NCI-H1105 treated with DMSO at 0.1 percent for 48 hours (cell line): ENCODE data around the gene OR1A1.
"Not testable (repeated sequence)": the region's sequence is repeated elsewhere in the genome, so short reads cannot be mapped to it uniquely, and the experiment has no call there.

Experiments
- DNase-seq: peaks from one replicate; lab custom pipeline; 2025; lab: John Stamatoyannopoulos, UW

The OR1A1 gene

GRCh38 chr17:3207367-3207766, at the start of gene OR1A1:
Gene OR1A1 (plus strand): TSS chr17:3207667. CDS start chr17:3215621, 7,954 bp downstream.
- DNase-seq, result no peak

DNA sequence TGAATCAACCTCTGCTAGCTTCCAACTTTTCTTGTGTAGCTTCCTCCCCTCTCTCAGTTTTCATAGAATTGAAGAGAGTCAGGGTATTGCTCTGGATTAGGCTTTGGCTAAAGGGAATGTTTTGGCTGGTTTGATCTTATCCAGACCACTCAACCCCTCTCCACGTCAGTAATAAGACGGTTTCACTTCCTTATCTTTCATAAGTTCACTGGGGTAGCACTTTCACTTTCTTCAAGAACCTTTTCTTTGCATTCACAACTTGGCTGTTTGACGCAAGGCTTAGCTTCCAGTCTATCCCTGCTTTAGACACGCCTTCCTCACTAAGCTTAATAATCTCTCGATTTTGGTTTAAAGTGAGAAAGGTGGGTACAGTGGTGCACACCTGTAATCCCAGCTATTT, 39.9 kb upstream of the OR1A1 start:
- no peak for DNase-seq

GRCh38 chr17:3189961-3190360, 17.5 kb upstream of the OR1A1 start:
- DNase-seq, result no peak

- DNase-seq, result no peak
These were observed 10.2 kb upstream of the OR1A1 start, which contains the start of gene OR1A2 for GRCh38 chr17:3197219-3197618. Gene OR1A2 (plus strand): TSS chr17:3197519. CDS start chr17:3197519, 0 bp downstream.

- DNase-seq, result no peak
These were observed 1.0 kb downstream of the OR1A1 start for GRCh38 chr17:3208484-3208883.

GRCh38 chr17:3213001-3213400, 5.5 kb downstream of the OR1A1 start:
- no peak for DNase-seq

- no peak for DNase-seq
These were observed 6.1 kb downstream of the OR1A1 start for GRCh38 chr17:3213587-3213986.

DNA sequence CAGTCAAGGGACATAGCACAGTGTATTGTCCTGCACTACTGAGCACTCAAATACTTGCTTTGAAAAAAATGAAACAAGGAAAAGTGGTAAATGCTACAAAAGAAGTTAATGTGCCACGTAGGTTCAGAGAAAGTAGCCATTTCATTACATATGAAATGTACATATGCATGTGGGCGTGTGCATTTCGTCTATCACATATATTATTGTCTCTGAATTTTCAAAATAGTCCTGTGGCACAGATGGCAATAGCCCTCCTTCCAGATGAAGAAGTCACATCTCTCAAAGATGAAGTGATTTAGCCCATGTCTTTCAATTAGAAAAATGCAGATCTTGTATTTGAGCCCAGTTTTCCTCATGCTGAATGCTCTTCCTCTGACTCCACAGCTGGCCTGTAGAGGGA, 12.5 kb downstream of the OR1A1 start:
- DNase-seq, result not testable (repeated sequence)

GRCh38 chr17:3221850-3222249, 14.4 kb downstream of the OR1A1 start:
- no peak for DNase-seq

GRCh38 chr17:3222505-3222904, 15.0 kb downstream of the OR1A1 start:
- DNase-seq, result no peak

- not testable (repeated sequence) for DNase-seq
These were observed 17.4 kb downstream of the OR1A1 start for GRCh38 chr17:3224721-3225352.

DNA sequence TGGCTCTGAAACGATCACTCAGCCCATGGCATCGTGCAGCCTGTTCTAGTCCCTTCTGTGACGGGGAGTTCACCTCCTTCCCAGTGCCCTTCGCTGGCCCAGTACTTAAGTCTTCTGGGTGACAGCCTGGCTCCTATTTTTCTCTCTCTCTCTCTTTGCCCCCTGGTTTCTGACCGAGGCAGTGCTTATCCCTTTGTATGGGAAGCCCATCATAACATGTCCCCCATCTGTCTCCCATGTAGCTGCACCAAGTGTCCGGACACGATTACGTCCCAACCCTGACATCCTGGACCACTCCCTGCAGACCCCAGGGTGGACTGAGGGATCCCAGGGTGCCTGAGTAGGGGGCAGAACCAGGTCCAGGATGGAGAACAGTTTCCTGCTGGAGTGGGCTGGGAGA, 24.8 kb downstream of the OR1A1 start:
- not testable (repeated sequence) for DNase-seq

DNA sequence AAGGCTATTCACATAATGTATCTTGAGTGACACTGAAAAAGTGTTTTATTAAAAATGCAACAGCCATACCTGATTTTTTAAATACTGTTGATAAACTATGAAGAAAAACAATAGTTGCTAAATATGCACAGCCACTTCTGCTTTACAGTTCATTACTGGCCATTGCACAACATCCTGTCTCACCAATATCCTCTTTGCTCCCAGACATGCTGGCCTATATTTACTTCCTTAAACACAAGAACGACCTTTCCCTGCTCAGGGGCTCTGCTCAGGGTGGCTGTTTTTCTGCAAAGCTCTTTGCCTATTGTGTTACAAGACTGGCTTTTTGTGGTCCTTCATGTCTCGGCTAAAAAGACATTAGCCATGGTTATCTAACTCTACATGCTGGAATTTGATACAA, 31.2 kb downstream of the OR1A1 start:
- not testable (repeated sequence) for DNase-seq

- not testable (repeated sequence) for DNase-seq
These were observed 33.6 kb downstream of the OR1A1 start for GRCh38 chr17:3241044-3241443.

- DNase-seq, result not testable (repeated sequence)
These were observed 37.4 kb downstream of the OR1A1 start for GRCh38 chr17:3244841-3245240.

- not testable (repeated sequence) for DNase-seq
These were observed 41.5 kb downstream of the OR1A1 start for GRCh38 chr17:3249013-3249412.

GRCh38 chr17:3256575-3256974, 49.1 kb downstream of the OR1A1 start:
- no peak for DNase-seq

DNA sequence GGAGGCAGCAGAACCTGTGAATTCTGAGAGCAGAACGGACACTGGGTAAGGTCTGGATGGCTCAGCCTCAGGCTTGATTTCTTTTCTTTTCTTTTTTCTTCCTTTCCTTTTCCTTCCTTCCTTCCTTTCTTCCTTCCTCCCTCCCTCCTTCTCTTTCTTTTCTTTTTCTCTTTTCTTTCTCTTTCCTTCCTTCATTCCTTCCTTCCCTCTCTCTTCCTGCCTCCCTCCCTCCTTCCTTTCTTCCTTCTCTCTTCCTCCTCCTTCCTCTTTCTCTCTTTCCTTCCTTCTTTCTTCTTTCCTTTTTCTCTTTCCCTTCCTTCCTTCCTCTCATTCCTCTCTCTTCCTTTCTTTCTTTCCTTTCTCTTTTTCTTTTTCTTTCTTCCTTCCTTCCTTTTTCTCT, 52.7 kb downstream of the OR1A1 start:
- no peak for DNase-seq

- no peak for DNase-seq
These were observed 53.1 kb downstream of the OR1A1 start for GRCh38 chr17:3260600-3260999.
